GM04504 (cell line): ENCODE data around the gene SCRN2.

Experiments
- DNase-seq: peaks from one replicate; pipeline ENCODE4 v3.0.0-alpha.2; 2012; ENCODE audit warnings: low read depth

The SCRN2 gene

GRCh38 chr17:47804461-47804860 lies 36.6 kb downstream of the SCRN2 start:
- DNase-seq, result no peak

GRCh38 chr17:47803751-47804150 lies 37.3 kb downstream of the SCRN2 start:
- no peak for DNase-seq

DNA sequence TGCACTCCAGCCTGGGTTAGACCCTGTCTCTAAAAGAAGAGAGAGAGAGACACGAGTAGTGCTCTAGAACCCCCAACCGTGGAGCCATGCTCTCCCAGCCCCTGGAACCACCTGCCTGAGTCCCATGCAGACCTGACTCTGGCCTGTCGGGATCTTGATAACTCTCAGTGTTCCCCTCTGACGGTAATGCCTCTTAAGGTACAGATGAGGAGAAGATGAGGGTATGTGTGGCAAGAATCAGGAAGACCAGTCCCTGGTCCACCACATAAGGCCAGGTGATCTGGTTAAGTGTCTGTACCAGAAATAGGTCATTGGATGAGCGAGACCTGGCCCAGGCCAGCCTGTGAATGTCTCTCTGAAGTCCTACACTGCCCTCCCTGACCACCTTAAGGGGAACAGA lies 37.9 kb downstream of the SCRN2 start:
- DNase-seq, result no peak

DNA sequence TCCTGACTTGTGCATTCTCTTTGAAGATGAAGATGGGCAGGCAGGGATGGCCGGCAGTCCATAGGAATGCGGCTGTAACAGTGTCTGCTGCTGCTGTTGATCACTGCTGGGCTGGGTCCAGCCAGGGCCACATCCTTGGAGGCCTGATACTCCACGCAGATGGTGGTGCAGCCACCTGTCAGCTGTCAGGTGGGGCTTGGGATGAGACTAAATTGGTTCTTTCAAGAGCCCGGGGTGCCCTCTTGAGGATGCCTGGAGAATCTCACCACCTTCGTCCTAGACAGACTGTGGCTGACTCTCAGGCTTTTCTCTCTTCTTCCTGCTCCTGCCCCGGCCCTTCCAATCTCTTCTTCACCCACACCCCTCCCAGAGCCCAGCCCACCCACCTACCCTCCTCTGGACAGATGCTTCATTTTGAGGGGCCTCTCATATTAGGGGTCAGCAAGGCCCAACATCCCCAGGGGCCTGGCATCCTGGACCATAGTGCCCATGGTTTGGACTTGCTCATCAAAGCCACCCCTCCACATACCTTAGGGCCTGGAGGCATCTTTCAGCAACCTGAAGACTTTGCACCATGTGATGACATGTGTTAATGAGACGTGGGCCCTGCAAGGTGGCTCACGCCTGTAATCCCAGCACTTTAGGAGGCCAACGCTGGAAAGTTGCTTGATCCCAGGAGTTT lies 38.6 kb downstream of the SCRN2 start:
- DNase-seq, result no peak

GRCh38 chr17:47801906-47802305 lies 39.2 kb downstream of the SCRN2 start:
- DNase-seq, result no peak

- no peak for DNase-seq
These were observed 39.8 kb downstream of the SCRN2 start for GRCh38 chr17:47801176-47801765.

GRCh38 chr17:47800686-47801085 lies 40.4 kb downstream of the SCRN2 start:
- no peak for DNase-seq

DNA sequence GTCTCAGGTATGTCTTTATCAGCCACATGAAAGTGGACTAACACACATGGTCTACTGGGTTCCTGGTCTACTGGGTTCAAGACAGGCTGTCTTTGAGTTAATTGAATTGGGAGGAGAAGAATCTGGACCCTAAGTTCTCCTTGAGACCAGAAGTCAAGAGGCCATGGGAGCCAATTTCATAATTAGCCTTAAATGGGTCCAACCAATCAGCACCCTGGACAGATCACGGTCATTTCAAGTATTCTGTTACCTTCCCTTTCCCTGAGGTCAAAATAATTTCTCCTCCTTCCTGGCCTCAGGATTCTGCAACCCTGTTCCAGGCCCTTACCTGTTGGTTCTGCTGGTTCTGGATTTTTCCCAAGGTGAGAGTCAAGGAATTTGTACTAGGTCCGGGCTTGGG lies 43.3 kb downstream of the SCRN2 start:
- DNase-seq, result no peak

DNA sequence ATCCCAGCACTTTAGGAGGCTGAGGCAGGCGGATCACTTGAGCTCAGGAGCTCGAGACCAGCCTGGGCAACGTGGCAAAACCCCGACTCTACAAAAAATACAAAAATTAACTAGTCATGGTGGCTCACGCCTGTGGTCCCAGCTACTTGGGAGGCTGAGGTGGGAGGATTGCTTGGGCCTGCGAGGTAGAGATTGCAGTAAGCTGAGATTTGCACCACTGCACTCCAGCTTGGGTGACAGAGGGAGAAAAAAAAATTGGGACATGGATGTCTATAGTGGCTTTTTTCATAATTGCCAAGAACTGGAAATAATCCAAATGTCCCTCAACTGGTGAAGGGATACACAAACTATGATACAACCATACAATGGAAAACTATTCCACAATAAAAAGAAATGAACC lies 48.1 kb downstream of the SCRN2 start:
- DNase-seq, result no peak

DNA sequence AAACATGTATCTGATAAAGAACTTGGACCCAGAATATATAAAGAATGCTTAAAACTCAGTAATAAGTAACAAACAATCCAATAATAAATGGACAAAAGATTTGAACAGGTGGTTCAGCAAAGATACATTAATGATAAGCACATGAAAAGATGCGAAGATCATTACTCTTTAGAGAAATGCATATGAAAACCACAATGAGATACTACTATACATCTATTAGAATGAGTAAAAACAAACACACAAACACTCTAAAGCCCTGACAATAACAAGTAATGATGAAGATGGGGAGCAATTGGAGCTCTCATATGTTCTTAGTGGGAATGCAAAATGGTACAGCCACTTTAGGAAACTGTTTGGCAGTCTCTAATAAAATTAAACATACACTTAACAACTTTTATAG lies 48.6 kb downstream of the SCRN2 start:
- DNase-seq, result no peak

GRCh38 chr17:47791025-47791424 lies 50.0 kb downstream of the SCRN2 start:
- no peak for DNase-seq

DNA sequence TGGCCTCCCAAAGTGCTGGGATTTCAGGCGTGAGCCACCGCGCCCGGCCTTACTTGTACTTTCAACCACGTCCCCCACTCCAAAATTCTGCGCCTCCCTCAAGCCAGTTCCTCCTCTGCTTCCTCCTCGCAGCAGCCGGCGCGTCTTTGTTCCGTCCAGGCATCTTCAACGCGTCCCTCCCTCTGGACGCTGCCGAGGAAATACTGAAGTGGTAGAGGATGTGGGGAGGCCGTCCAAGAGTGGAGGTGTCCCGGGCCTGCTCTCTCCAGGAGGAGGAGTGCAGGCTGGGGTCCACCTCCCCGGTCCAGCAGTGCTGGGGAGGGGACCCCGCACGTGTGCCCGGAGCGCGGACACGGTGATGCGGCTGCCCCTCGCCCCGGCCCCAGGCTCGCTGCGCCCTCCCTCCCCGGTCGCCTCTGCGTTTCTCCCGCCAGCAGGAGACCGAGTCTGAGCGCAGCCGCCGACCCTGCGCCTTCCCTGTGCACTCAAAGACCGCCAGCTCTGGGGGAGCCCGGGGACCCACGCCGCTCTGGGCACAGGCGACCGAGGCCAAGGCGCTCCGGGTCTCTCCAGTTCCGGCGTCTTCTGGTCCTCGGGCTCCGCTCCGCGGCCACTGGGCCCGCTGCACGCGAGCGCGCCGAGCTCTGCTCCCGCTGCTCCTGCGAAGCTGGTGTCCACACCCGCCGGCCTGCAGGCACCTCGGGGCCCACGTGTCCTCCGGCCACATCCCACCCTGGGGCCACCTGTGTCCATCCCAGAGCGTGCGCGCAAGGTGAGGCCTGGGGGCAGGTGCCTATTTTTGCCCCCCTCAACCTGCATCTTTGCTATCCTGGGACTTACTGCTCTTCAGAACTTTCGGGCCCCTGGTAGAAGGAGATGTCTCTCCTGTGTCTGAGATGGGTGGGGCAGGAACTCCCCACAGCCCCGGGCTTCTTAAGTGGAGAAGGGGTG lies 51.2 kb downstream of the SCRN2 start:
- DNase-seq, result no peak
